ENCODE measurements around the gene KAT2B. TPM values are rescaled to one million over a fixed set of nuclear protein-coding genes. Genes with fewer than 3 reads are reported as not detected.

The KAT2B gene
- polyA plus RNA-seq, 10 donors = 11.4 to 24.8 (median 20.5) TPM

- no peak for DNase-seq
Observed at GRCh38 chr3:20142517-20142916, 102.3 kb downstream of the KAT2B start.

- DNase-seq = no peak
Observed at GRCh38 chr3:20143519-20143918, 103.3 kb downstream of the KAT2B start.

GRCh38 chr3:20145874-20146273 is 105.6 kb downstream of the KAT2B start:
- no peak for DNase-seq

GRCh38 chr3:20146301-20146700 is 106.1 kb downstream of the KAT2B start:
- DNase-seq = no peak

GRCh38 chr3:20147361-20147760 is 107.1 kb downstream of the KAT2B start:
- no peak for DNase-seq

GRCh38 chr3:20148466-20148865 is 108.2 kb downstream of the KAT2B start:
- DNase-seq = no peak

GRCh38 chr3:20154078-20154477 is 113.8 kb downstream of the KAT2B start:
- no peak for DNase-seq

GRCh38 chr3:20154928-20155327 is 114.7 kb downstream of the KAT2B start:
- no peak for DNase-seq

GRCh38 chr3:20160230-20160629 is 120.0 kb downstream of the KAT2B start:
- DNase-seq = no peak

- DNase-seq = no peak
Observed at GRCh38 chr3:20161714-20162113, 121.5 kb downstream of the KAT2B start.

GRCh38 chr3:20173844-20174410 is 133.7 kb downstream of the KAT2B start:
- no peak for DNase-seq

- DNase-seq = no peak
Observed at GRCh38 chr3:20181276-20181675, 141.0 kb downstream of the KAT2B start.

- no peak for DNase-seq
Observed at GRCh38 chr3:20182206-20182605, 142.0 kb downstream of the KAT2B start.

GRCh38 chr3:20185331-20185678 is 145.1 kb downstream of the KAT2B start:
- DNase-seq = peak in 1 of 3 donors; percentile 6

- DNase-seq = peak; percentile 98 to 99 (median 99)
Observed at GRCh38 chr3:20185679-20186599, 145.7 kb downstream of the KAT2B start, which contains the start of gene SGO1. Gene SGO1 (minus strand): TSS chr3:20186206. CDS start chr3:20184027, 2,179 bp downstream.

- DNase-seq = peak in 1 of 3 donors; percentile 46
Observed at GRCh38 chr3:20186600-20187004, 146.4 kb downstream of the KAT2B start.

- DNase-seq = no peak
Observed at GRCh38 chr3:20190991-20191390, 150.7 kb downstream of the KAT2B start.

- DNase-seq = no peak
Observed at GRCh38 chr3:20194793-20195460, 154.7 kb downstream of the KAT2B start.

GRCh38 chr3:20197775-20198174 is 157.5 kb downstream of the KAT2B start:
- no peak for DNase-seq

GRCh38 chr3:20201143-20201542 is 160.9 kb downstream of the KAT2B start:
- DNase-seq = no peak

Data from muscle of back (tissue), 11 donors.